Endothelial cell of umbilical vein (primary cell): ENCODE measurements around the gene RPS8. TPM values are rescaled to one million over a fixed set of nuclear protein-coding genes. Genes with fewer than 3 reads are reported as not detected.

Source experiments
- BruUV-seq: library from RNA; stranded (reverse); fragments of 400-500 nt; replicated peaks from 2 replicates; lab custom pipeline; 2021; lab: Mats Ljungman, UMichigan
- CTCF ChIA-PET: fragments of 300-600, 350-600 bp; sonication (Branson Sonifier 250); formaldehyde crosslinking; loops from one replicate; lab custom pipeline; 2021; ENCODE audit warnings: antibody characterized with exemption, inconsistent platforms; lab: Charles Lee
- POLR2A ChIA-PET: fragments of 300-600, 350-600 bp; sonication (Branson Sonifier 250); formaldehyde crosslinking; loops from one replicate; lab custom pipeline; 2021; ENCODE audit warnings: antibody characterized with exemption, inconsistent platforms; lab: Charles Lee
- DNase-seq: peaks from one replicate; pipeline ENCODE4 v3.0.0-alpha.2; 2011; ENCODE audit warnings: low read depth, low spot score
- FAIRE-seq: peaks from 2 replicates; lab custom pipeline; 2011; peaks lifted over from hg19 to GRCh38; lab: Jason Lieb, UNC
- H2AFZ ChIP-seq: 2 replicates; pipeline ENCODE4 v1.6.0; 2012; ENCODE audit warnings: low read depth, low read length, control low read depth, inconsistent platforms
- H3K27ac ChIP-seq: 2 replicates; pipeline ENCODE4 v1.5.1; 2011; ENCODE audit warnings: low read depth, mild to moderate bottlenecking, control low read depth, low read length, moderate library complexity; ENCODE audit not compliant: insufficient read depth
- H3K27me3 ChIP-seq, 2 experiments: 2 replicates each; pipeline versions ENCODE4 v1.6.0 to v1.6.1; 2011; ENCODE audit warnings: low read length in 2 of 2, mixed read lengths in 1 of 2; ENCODE audit not compliant: control insufficient read depth in 2 of 2, insufficient read depth in 2 of 2
- H3K36me3 ChIP-seq, 2 experiments: 2 replicates in 1 of 2; 3 replicates in 1 of 2; pipeline ENCODE4 v1.5.1; 2011; ENCODE audit warnings: low read length in 2 of 2, mild to moderate bottlenecking in 1 of 2, moderate library complexity in 1 of 2; ENCODE audit not compliant: control insufficient read depth in 2 of 2, insufficient read depth in 2 of 2; ENCODE audit errors: extremely low read depth in 1 of 2
- H3K4me1 ChIP-seq: 3 replicates; pipeline ENCODE4 v1.5.1; 2011; ENCODE audit warnings: mild to moderate bottlenecking, low read length; ENCODE audit not compliant: control insufficient read depth, insufficient read depth; ENCODE audit errors: extremely low read depth
- H3K4me2 ChIP-seq: 2 replicates; pipeline ENCODE4 v1.6.1; 2011; ENCODE audit warnings: low read length, control low read depth, mixed read lengths; ENCODE audit not compliant: insufficient read depth
- H3K4me3 ChIP-seq, 3 experiments: fragments of 200-600 bp in 1 of 3; sonication (generic), shearing (Covaris generic) in 1 of 3; replicated peaks in 1 of 3; 2 replicates each; pipeline ENCODE4 v1.5.1; 2011 to 2016; ENCODE audit warnings: control low read depth in 3 of 3, low read length in 3 of 3, mild to moderate bottlenecking in 2 of 3, inconsistent platforms in 1 of 3, low read depth in 1 of 3, moderate library complexity in 1 of 3; ENCODE audit not compliant: insufficient read depth in 1 of 3
- H3K79me2 ChIP-seq: 2 replicates; pipeline ENCODE4 v1.6.0; 2012; ENCODE audit warnings: low read length, inconsistent platforms; ENCODE audit not compliant: control insufficient read depth, insufficient read depth
- H3K9ac ChIP-seq: replicated peaks from 2 replicates; pipeline ENCODE3; 2011; ENCODE audit warnings: low read length, control low read depth; ENCODE audit not compliant: insufficient read depth; ENCODE audit errors: extremely low read depth
- H3K9me1 ChIP-seq: replicated peaks from 3 replicates; pipeline ENCODE4 v1.6.0; 2011; ENCODE audit warnings: mild to moderate bottlenecking, low read length; ENCODE audit not compliant: control insufficient read depth, insufficient read depth; ENCODE audit errors: extremely low read depth
- H3K9me3 ChIP-seq: replicated peaks from 2 replicates; pipeline ENCODE4 v1.5.1; 2012; ENCODE audit warnings: low read length, inconsistent platforms; ENCODE audit not compliant: control insufficient read depth, insufficient read depth
- H4K20me1 ChIP-seq: replicated peaks from 2 replicates; pipeline ENCODE3; 2011; ENCODE audit warnings: mild to moderate bottlenecking, low read length; ENCODE audit not compliant: control insufficient read depth, insufficient read depth; ENCODE audit errors: extremely low read depth
- MYC ChIP-seq: IDR thresholded peaks from one replicate; pipeline ENCODE4 v1.6.1; 2011; ENCODE audit warnings: mild to moderate bottlenecking, low read depth, low read length
- POLR2A ChIP-seq: IDR thresholded peaks from 2 replicates; pipeline ENCODE4 v1.6.1; 2012; ENCODE audit warnings: low read depth, mild to moderate bottlenecking, control low read depth, low read length
- POLR2AphosphoS5 ChIP-seq: IDR thresholded peaks from 2 replicates; pipeline ENCODE4 v1.6.1; 2012; ENCODE audit warnings: low read depth, mild to moderate bottlenecking, control low read depth, low read length, moderate library complexity; ENCODE audit not compliant: insufficient read depth
- dilution Hi-C: fragments of 300-500 bp; cut with MboI; formaldehyde crosslinking; loops from one replicate; pipeline ENCODE4 v1.15.0; 2019; ENCODE audit warnings: low sequenced_read_pairs; ENCODE audit not compliant: extremely low pct_ligation_motif_present
- intact Hi-C: fragments of 100-400 bp; cut with micrococcal nuclease; formaldehyde crosslinking; loops from one replicate; pipeline ENCODE4 v1.10.0; 2022
- polyA plus RNA-seq, 4 experiments: library from polyadenylated mRNA; depleted of rRNA in 3 of 4; stranded (reverse) in 3 of 4; unstranded in 1 of 4; fragments of >200 nt; gene quantifications; 2 replicates each; pipeline versions ENCODE4 v1.2.1 to v1.2.3, GENCODE V29; 2011 to 2012; ENCODE audit warnings: missing spikeins in 1 of 4
- total RNA-seq: library from RNA; stranded (reverse); gene quantifications from 2 replicates; pipeline ENCODE4 v1.2.3, GENCODE V29; 2021

RPS8 gene
- total and polyA plus RNA-seq, 2 donors (not counting 3 experiments of a cell fraction or from before 2014, with no cell fraction given) = 1,842 to 2,306 TPM

- Histone ChIP-seq H4K20me1 (no peaks in the 10 kb centered on the region), H3K27me3 (no peaks in the 10 kb centered on the region), H3K9ac (peak within 1 kb of the TSS; percentile 99), H2AFZ (no peak within 1 kb of the TSS), H3K4me1 (peaks cover 70% of the 10 kb centered on the region), H3K79me2 (peaks cover 45% of the 10 kb centered on the region), H3K4me2 (peak within 1 kb of the TSS; percentile 71), H3K4me3 (peak within 1 kb of the TSS in 2 of 3 experiments; percentile 50 to 60), H3K9me1 (no peaks in the 10 kb centered on the region), H3K9me3 (no peaks in the 10 kb centered on the region), H3K27ac (peak within 1 kb of the TSS; percentile 100), H3K36me3 (peaks cover 3 to 28% of the 10 kb centered on the region in 2 experiments)
- dilution Hi-C loops = no loop called here
- intact Hi-C loops = loop anchor here (10.0 kb wide), 1 partner anchor 877 kb away; the partner anchor contains the start of genes GPBP1L1 and TMEM69
- DNase-seq (peak; percentile 88), FAIRE-seq (no peak)
- ChIA-PET CTCF (interaction anchor here (0.7 to 3.0 kb wide), 11 partner anchors 9 to 206 kb away, joined by 3 to 50 read pairs (median 6); partner anchors contain the start of genes BEST4, HECTD3, PLK3 and RNU5D-1), POLR2A (interaction anchor here (0.6 to 4.3 kb wide), 7 partner anchors 8 to 202 kb away, joined by 3 to 97 read pairs (median 8); partner anchors contain the start of genes PLK3 and RPS8)
- no TSS peak for BruUV-seq
- TF ChIP-seq MYC (no peak), POLR2AphosphoS5 (peak; percentile 45), POLR2A (peak; percentile 70)
Measured at GRCh38 chr1:44808063-44808937, 33.0 kb downstream of the RPS8 start, which contains the start of gene BTBD19. Gene BTBD19 (plus strand): TSS chr1:44808523. CDS start chr1:44808821, 298 bp downstream.
